NT2/D1 (cell line): Measurements from ENCODE around the gene KMT2A.
A peak's percentile ranks its signal among the peaks of the same experiment; 100 is the strongest.

Experiments used
- DNase-seq: peaks from one replicate; pipeline ENCODE4 v3.0.0-alpha.2; 2011; ENCODE audit warnings: low read depth, low spot score
- H3K27me3 ChIP-seq: 2 replicates; pipeline ENCODE4 v1.6.0; 2011; ENCODE audit warnings: mild to moderate bottlenecking; ENCODE audit not compliant: insufficient read length, insufficient read depth
- H3K36me3 ChIP-seq: 2 replicates; pipeline ENCODE4 v1.6.1; 2011; ENCODE audit warnings: mild to moderate bottlenecking, low read length, mixed read lengths; ENCODE audit not compliant: insufficient read depth, insufficient read length
- H3K4me1 ChIP-seq: 2 replicates; pipeline ENCODE4 v1.5.1; 2011; ENCODE audit not compliant: insufficient read depth, insufficient read length
- H3K4me3 ChIP-seq: 2 replicates; pipeline ENCODE4 v1.5.1; 2011; ENCODE audit warnings: low read depth; ENCODE audit not compliant: insufficient read length
- H3K9ac ChIP-seq: 2 replicates; pipeline ENCODE4 v1.6.0; 2011; ENCODE audit warnings: low read depth; ENCODE audit not compliant: insufficient read length
- H3K9me3 ChIP-seq: 2 replicates; pipeline ENCODE4 v1.5.1; 2011; ENCODE audit warnings: mild to moderate bottlenecking, low read length; ENCODE audit not compliant: insufficient read depth
- SUZ12 ChIP-seq: IDR thresholded peaks from 2 replicates; pipeline ENCODE4 v1.6.1; 2011; ENCODE audit not compliant: insufficient read length, insufficient read depth; ENCODE audit errors: extremely low read depth
- YY1 ChIP-seq: IDR thresholded peaks from 2 replicates; pipeline ENCODE4 v1.6.1; 2011; ENCODE audit not compliant: insufficient read length, insufficient read depth
- ZNF274 ChIP-seq: IDR thresholded peaks from 2 replicates; pipeline ENCODE4 v1.6.1; 2011; ENCODE audit warnings: mild to moderate bottlenecking, low read depth, low read length

The KMT2A gene

DNA sequence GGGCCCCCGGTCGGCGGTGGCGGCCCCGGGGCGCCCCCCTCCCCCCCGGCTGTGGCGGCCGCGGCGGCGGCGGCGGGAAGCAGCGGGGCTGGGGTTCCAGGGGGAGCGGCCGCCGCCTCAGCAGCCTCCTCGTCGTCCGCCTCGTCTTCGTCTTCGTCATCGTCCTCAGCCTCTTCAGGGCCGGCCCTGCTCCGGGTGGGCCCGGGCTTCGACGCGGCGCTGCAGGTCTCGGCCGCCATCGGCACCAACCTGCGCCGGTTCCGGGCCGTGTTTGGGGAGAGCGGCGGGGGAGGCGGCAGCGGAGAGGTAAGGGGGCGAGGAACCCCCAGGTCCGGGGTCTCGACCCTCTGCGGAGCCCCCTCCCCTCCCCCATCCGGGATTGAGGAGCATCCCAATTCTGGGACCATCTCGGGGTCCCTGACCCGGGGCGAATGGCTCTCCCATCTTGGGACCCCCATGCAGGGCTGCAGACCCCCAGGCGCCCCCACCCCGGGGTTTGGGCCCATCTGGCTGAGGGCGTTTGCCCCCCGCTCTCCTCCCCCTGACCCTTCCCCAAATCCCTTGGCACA, 431 bp downstream of the KMT2A start:
- TF ChIP-seq SUZ12 (no peak), ZNF274 (no peak), YY1 (no peak)
- Histone ChIP-seq H3K9ac (peak overlapping the region; percentile 94), H3K4me3 (peak overlapping the region; percentile 79), H3K36me3 (peaks cover 24% of the 10 kb centered on the region), H3K4me1 (no peaks in the 10 kb centered on the region), H3K9me3 (no peaks in the 10 kb centered on the region), H3K27me3 (no peaks in the 10 kb centered on the region)
- DNase-seq, result no peak

DNA sequence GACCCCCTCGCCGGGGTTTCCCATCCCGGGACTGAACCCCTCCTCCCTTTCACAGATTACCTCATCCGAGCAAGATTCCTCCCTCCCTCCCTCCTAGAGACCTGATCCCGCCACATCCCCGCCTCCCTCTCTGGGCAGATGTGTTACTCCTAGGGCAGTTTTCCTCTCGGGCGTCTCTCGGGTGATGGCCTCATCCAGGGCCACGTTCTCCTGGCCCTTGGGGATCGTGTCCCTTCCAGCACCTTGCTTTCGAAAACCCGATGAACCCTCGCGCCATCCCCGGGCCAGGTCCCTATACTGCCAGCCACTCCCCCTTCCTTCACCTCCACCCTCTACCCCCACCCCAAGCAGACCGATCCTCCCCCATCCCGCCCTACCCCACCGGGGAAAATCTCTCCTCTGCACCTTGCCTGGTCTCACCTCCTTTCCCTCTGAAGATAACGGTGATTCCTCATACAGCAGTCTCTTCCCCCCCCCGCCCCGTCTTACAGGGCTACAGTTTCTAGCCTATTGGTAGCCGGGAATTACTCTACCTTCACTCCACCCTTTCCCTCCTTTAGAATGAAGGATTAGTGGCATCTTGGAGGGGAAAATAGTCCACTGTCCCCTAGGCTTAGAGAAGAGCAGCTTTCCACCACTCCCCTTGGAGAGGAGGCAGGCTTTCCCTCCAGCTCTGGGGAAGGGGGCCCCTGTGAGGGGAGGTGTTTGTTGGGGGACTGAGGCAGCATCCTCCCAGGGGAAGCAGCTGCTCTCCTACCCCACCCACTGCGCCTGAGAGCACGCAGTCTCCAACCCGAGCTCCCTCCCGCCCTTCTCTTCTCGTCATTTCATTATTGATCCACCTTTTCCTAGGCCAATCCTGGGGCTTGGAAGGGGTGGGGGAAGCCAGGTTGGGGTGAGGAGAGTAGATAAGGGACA, 1.2 kb downstream of the KMT2A start:
- Histone ChIP-seq H3K4me3 (peak overlapping the region; percentile 79), H3K36me3 (peaks cover 24% of the 10 kb centered on the region), H3K27me3 (no peaks in the 10 kb centered on the region), H3K9ac (peak overlapping the region; percentile 94), H3K4me1 (no peaks in the 10 kb centered on the region), H3K9me3 (no peaks in the 10 kb centered on the region)
- no peak for TF ChIP-seq YY1
- TF ChIP-seq SUZ12, result no peak
- TF ChIP-seq ZNF274, result no peak
- no peak for DNase-seq

DNA sequence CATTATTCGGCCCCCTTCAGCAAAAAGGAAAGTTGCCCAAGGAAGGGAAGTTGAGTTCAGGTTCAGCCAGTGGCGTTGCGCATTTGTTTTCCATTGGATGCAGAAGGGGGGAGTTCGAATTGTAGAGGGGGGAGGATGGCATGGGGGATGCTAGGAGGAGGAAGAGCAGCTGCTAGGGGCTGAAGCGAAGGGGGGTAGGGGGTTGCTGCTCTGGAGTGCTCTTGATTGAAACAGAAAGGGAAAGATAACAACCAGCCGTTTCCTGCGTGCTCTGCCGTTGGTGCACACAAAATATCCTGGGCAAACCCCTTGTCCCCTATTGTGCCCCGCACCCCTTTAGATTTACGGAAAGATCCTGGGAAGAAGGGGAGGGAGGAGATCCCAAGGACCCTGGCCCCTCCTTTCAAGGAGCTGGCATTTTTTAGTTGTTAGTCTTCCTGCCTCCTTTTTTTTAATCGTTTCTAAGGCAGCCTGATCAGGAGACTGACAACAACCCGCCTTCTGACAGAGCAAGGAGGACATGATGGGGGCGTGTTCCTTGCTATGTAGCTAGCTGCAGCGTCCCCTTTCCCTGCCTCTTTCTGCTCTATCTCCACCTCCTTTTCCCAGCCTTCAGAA, 2.1 kb downstream of the KMT2A start:
- H3K4me3 ChIP-seq, result peak overlapping the region; percentile 79
- H3K9ac ChIP-seq, result peak overlapping the region; percentile 94
- H3K4me1 ChIP-seq, result no peaks in the 10 kb centered on the region
- H3K9me3 ChIP-seq, result no peaks in the 10 kb centered on the region
- no peak for DNase-seq
- H3K27me3 ChIP-seq, result no peaks in the 10 kb centered on the region
- H3K36me3 ChIP-seq, result peaks cover 24% of the 10 kb centered on the region
- TF ChIP-seq YY1, result no peak
- no peak for TF ChIP-seq ZNF274
- TF ChIP-seq SUZ12, result no peak

DNA sequence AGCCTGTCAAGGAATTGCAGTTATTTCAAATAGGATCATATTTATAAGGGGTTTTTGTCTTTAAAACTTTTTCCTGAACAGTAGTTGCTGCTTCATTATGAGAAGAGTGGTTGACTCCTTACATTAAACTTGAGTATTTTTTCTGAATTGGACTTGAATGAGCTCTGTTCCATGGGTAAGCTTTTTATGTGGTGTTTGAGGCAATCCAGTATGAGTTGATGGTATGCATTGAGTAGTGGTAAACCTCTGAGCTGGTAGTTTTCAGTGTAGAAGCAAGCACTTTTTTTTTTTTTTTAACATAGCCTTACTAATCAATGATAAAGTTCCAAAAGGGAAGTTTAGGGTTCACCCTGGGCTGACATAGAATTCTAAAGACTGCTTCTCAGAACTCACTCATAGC, 3.4 kb downstream of the KMT2A start:
- no peak for TF ChIP-seq ZNF274
- TF ChIP-seq SUZ12, result no peak
- no peak for TF ChIP-seq YY1
- Histone ChIP-seq H3K36me3 (peaks cover 26% of the 10 kb centered on the region), H3K4me3 (no peak overlapping the region), H3K9me3 (no peaks in the 10 kb centered on the region), H3K4me1 (no peaks in the 10 kb centered on the region), H3K9ac (no peak overlapping the region), H3K27me3 (no peaks in the 10 kb centered on the region)
- no peak for DNase-seq

DNA sequence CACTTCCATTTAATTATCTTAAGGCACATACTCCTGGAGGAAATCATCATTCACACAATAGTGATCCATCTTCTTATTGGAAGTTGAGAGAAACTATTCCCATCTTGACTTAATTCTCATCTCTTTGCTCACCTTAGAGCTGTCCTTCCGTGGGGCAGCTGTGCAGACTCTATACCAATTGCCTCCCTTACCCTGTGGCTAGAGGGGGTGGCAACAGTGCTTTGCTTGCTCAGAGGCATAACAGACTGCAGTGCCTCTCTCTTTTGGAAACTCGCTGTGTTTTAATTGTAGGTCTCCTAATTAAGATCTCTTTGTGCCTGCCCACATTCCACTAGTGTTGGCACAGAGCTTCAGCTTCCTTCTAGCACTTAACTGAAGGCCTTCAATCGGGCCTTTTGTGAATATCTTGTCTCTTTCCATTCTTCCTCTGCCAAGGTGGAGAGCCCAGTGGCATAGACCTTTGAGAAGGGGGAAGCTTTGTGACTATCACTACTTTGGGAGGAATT, 5.5 kb downstream of the KMT2A start:
- no peaks in the 10 kb centered on the region for H3K27me3 ChIP-seq
- H3K9me3 ChIP-seq, result no peaks in the 10 kb centered on the region
- peaks cover 37% of the 10 kb centered on the region for H3K36me3 ChIP-seq
- TF ChIP-seq YY1 (no peak), SUZ12 (no peak), ZNF274 (no peak)
- no peaks in the 10 kb centered on the region for H3K4me1 ChIP-seq
- DNase-seq, result no peak
- no peak overlapping the region for H3K4me3 ChIP-seq
- no peak overlapping the region for H3K9ac ChIP-seq

DNA sequence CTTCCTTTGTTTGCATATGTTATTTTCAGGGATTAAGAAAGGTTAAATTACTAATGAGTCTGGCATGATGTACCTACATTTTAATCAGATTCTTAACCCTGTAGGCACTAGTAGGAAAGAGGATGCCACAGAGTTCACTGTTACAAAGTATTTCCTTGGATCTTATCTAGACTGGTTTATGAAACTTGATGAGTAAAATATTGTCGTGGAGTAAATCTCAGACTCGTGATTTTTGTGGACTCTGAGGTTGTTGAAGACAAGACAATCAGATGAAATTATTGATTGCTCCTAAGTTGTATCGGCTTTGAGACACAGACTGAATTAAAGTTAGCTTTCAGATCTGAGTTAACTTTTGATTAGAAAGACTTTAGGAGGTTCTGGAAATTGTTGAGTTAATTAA, 6.0 kb downstream of the KMT2A start:
- no peak overlapping the region for H3K4me3 ChIP-seq
- no peaks in the 10 kb centered on the region for H3K4me1 ChIP-seq
- TF ChIP-seq YY1 (no peak), SUZ12 (no peak), ZNF274 (no peak)
- H3K9me3 ChIP-seq, result no peaks in the 10 kb centered on the region
- H3K36me3 ChIP-seq, result peaks cover 39% of the 10 kb centered on the region
- no peaks in the 10 kb centered on the region for H3K27me3 ChIP-seq
- no peak for DNase-seq
- no peak overlapping the region for H3K9ac ChIP-seq

DNA sequence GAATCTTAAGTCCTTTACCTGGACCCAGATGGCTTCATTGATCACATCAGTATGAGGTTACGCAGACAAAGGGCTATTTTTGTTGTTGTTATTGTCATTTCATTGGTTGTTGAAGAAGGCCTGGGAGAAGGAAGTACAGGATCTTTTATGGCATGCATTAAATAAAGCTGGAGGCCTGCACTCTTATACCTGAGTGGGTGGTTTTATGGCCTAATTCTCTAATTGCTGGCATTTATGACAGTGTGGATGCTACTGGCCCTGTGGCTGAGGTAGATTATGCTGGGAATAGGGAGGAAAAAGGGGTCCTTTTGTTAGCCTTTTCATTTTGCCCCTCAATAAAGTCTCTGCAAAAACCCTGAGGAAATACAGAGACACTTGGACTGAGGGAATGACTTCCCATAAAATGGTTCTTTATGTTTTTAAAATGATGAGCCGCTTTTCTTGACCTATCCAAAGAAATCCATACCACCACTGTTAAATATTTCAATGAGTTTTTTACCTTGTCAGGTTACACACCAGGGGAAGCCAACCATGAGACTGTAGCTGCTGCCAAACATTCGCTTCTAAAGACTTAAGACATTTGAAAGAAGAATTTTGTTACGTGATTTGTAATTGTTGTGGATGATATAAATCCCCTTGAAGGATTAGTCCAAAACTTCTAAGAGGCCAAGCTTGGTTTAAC, 6.8 kb downstream of the KMT2A start:
- H3K4me3 ChIP-seq, result no peak overlapping the region
- no peak for DNase-seq
- TF ChIP-seq ZNF274 (no peak), SUZ12 (no peak), YY1 (no peak)
- no peaks in the 10 kb centered on the region for H3K27me3 ChIP-seq
- no peaks in the 10 kb centered on the region for H3K4me1 ChIP-seq
- H3K36me3 ChIP-seq, result peaks cover 42% of the 10 kb centered on the region
- no peaks in the 10 kb centered on the region for H3K9me3 ChIP-seq
- H3K9ac ChIP-seq, result no peak overlapping the region
